Ishikawa (cell line): ENCODE results near the gene CYP26A1.

Experiments used
- CEBPB ChIP-seq: IDR thresholded peaks from 2 replicates; pipeline ENCODE4 v1.6.1; 2012
- CREB1 ChIP-seq: IDR thresholded peaks from 2 replicates; pipeline ENCODE4 v1.6.1; 2012; ENCODE audit warnings: low read depth
- EGR1 ChIP-seq: IDR thresholded peaks from 2 replicates; pipeline ENCODE4 v1.6.1; 2012
- EP300 ChIP-seq: IDR thresholded peaks from 2 replicates; pipeline ENCODE4 v1.6.1; 2012; ENCODE audit warnings: borderline replicate concordance
- FOXM1 ChIP-seq: IDR thresholded peaks from 2 replicates; pipeline ENCODE4 v1.6.1; 2012; ENCODE audit warnings: low read depth, borderline replicate concordance
- MAX ChIP-seq: IDR thresholded peaks from 2 replicates; pipeline ENCODE4 v1.6.1; 2012
- NFIC ChIP-seq: IDR thresholded peaks from 2 replicates; pipeline ENCODE4 v1.6.1; 2012
- RAD21 ChIP-seq: IDR thresholded peaks from 2 replicates; pipeline ENCODE4 v1.6.1; 2012; ENCODE audit warnings: low read depth
- REST ChIP-seq: IDR thresholded peaks from 2 replicates; pipeline ENCODE4 v1.6.1; 2012; ENCODE audit warnings: low read depth, mild to moderate bottlenecking
- TAF1 ChIP-seq: IDR thresholded peaks from 2 replicates; pipeline ENCODE4 v1.6.1; 2012; ENCODE audit warnings: low read depth, mild to moderate bottlenecking
- TCF12 ChIP-seq: IDR thresholded peaks from 2 replicates; pipeline ENCODE4 v1.6.1; 2012; ENCODE audit warnings: low read depth
- TEAD4 ChIP-seq: IDR thresholded peaks from 2 replicates; pipeline ENCODE4 v1.6.1; 2012
- USF1 ChIP-seq: IDR thresholded peaks from 2 replicates; pipeline ENCODE4 v1.6.1; 2012
- YY1 ChIP-seq: IDR thresholded peaks from 2 replicates; pipeline ENCODE4 v1.6.1; 2012; ENCODE audit warnings: low read depth
- ZBTB7A ChIP-seq: IDR thresholded peaks from 2 replicates; pipeline ENCODE4 v1.6.1; 2012; ENCODE audit warnings: low read depth

CYP26A1 gene

GRCh38 chr10:93059975-93060886 lies 13.5 kb upstream of the CYP26A1 start, which contains the start of gene CYP26C1:
CYP26C1 (plus strand) TSS chr10:93060798; CDS start chr10:93061264, 466 bp downstream.
- no peak for TF ChIP-seq ZBTB7A
- TF ChIP-seq MAX = no peak
- no peak for TF ChIP-seq NFIC
- TF ChIP-seq RAD21 = no peak
- no peak for TF ChIP-seq FOXM1
- TF ChIP-seq YY1 = no peak
- no peak for TF ChIP-seq CEBPB
- no peak for TF ChIP-seq USF1
- TF ChIP-seq TCF12 = no peak
- TF ChIP-seq EP300 = no peak
- no peak for TF ChIP-seq EGR1
- TF ChIP-seq CREB1 = no peak
- no peak for TF ChIP-seq TAF1
- TF ChIP-seq REST = no peak
- no peak for TF ChIP-seq TEAD4

GRCh38 chr10:93060887-93061593 lies 12.7 kb upstream of the CYP26A1 start:
- TF ChIP-seq EP300 (no peak), ZBTB7A (no peak), EGR1 (no peak), YY1 (no peak), FOXM1 (no peak), MAX (no peak), TEAD4 (no peak), CREB1 (no peak), RAD21 (no peak)

- no peak for TF ChIP-seq TAF1
- no peak for TF ChIP-seq EGR1
- TF ChIP-seq TEAD4 = no peak
- no peak for TF ChIP-seq MAX
- TF ChIP-seq ZBTB7A = no peak
- TF ChIP-seq NFIC = no peak
- TF ChIP-seq TCF12 = no peak
- no peak for TF ChIP-seq RAD21
- no peak for TF ChIP-seq CREB1
- no peak for TF ChIP-seq YY1
- no peak for TF ChIP-seq USF1
- TF ChIP-seq REST = no peak
- TF ChIP-seq EP300 = no peak
- no peak for TF ChIP-seq FOXM1
- no peak for TF ChIP-seq CEBPB
These were observed 11.8 kb upstream of the CYP26A1 start for GRCh38 chr10:93061594-93062513.

- TF ChIP-seq ZBTB7A (no peak), TEAD4 (no peak), TCF12 (no peak), YY1 (no peak), REST (no peak), CEBPB (no peak), RAD21 (no peak), FOXM1 (no peak), MAX (no peak), EGR1 (no peak), CREB1 (no peak), TAF1 (no peak), NFIC (no peak), EP300 (no peak), USF1 (no peak)
These were observed 11.1 kb upstream of the CYP26A1 start for GRCh38 chr10:93062514-93063143.
